GM21360 (cell line): ENCODE results near the gene HIRIP3.

ENCODE experiments used
- ATAC-seq: cut with Tn5 transposase; IDR thresholded peaks from one replicate; pipeline ENCODE4 v1.9.1; 2021; ENCODE audit warnings: mild to moderate bottlenecking, moderate library complexity; ENCODE audit not compliant: unreplicated experiment

Gene HIRIP3

DNA sequence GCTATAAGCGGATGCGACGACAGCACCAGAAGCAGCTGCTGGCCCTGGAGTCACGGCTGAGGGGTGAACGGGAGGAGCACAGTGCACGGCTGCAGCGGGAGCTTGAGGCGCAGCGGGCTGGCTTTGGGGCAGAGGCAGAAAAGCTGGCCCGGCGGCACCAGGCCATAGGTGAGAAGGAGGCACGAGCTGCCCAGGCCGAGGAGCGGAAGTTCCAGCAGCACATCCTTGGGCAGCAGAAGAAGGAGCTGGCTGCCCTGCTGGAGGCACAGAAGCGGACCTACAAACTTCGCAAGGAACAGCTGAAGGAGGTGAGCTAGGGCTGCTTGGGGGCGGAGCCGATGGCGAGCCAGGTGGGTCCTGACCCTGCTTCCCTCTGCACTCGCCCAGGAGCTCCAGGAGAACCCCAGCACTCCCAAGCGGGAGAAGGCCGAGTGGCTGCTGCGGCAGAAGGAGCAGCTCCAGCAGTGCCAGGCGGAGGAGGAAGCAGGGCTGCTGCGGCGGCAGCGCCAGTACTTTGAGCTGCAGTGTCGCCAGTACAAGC is 10.1 kb downstream of the HIRIP3 start:
- no peak for ATAC-seq

DNA sequence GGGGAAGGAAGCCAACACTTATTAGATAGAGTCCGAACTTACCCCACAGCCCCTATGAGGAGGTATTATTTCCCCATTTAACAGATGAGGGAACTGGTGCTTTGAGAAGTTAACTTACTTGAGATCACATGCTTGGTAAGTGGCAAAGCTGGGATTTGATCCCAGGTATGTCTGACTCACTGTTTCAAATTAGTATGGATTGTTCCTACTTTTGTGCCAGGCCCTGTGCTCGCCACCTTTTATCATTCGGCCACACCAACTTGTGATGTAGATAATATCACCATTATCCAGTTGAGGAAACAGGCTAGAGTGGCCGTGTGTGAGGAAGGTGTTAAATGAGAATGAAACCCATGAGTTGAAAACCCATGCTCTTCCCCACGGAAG is 10.7 kb downstream of the HIRIP3 start:
- no peak for ATAC-seq

DNA sequence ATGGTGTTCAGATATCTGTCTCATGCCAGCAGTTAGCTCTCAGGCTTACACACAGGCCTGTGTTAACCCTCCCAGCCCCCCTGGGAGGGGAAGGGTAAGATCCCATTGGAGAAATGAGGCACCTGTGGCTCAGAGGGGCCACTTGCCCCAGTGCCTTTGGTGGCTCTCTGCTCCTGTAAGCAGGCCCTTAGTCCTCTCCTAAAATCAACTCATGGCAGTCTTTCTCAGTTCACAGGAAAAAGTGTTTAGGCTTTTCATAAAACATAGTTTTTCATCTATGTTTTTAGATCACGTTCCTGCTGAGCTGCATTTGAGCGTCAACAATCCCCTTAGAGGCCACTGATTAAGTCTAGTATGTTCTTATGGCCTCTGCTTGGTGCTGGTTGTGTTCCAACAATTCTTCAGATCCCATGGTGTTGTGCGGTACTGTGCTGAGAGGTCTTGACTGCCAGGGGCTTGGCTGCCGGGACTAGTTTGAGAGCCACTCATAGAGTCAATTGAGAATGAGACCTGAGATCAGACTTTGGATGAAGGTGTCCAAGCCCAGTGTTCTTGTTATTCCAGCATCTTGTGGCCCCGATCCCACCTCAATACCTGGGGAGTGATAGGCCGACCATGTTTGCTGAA is 11.2 kb downstream of the HIRIP3 start:
- ATAC-seq: no peak

DNA sequence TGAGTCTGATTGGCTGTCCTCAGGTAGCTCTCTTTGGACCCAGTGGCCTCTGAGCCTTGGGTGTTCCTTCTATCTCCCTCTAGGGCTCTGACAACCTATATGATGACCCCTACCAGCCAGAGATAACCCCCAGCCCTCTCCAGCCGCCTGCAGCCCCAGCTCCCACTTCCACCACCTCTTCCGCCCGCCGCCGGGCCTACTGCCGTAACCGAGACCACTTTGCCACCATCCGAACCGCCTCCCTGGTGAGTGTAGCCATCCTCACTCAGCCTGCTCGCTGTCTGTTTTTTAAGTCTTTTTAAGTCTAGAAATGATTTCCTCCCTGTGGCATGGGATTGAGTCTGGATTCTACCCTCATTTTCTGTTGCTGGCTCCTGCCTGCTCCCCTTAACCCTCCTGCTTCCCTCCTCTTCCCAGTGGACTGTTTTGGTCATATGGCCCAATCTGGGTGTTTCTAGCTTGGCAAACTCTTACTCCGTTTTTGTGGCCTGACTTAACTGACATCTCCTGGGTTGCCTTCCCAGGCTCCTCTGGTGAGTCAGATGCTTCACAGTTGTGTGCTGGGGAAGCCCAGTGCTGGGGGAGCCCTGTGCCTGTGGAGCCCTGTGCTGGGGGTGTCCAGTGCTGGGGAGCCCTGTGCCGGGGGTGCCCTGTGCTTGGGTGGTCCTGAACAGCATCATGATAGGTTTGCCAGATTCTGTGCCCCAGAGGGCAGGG is 11.8 kb downstream of the HIRIP3 start:
- no peak for ATAC-seq

DNA sequence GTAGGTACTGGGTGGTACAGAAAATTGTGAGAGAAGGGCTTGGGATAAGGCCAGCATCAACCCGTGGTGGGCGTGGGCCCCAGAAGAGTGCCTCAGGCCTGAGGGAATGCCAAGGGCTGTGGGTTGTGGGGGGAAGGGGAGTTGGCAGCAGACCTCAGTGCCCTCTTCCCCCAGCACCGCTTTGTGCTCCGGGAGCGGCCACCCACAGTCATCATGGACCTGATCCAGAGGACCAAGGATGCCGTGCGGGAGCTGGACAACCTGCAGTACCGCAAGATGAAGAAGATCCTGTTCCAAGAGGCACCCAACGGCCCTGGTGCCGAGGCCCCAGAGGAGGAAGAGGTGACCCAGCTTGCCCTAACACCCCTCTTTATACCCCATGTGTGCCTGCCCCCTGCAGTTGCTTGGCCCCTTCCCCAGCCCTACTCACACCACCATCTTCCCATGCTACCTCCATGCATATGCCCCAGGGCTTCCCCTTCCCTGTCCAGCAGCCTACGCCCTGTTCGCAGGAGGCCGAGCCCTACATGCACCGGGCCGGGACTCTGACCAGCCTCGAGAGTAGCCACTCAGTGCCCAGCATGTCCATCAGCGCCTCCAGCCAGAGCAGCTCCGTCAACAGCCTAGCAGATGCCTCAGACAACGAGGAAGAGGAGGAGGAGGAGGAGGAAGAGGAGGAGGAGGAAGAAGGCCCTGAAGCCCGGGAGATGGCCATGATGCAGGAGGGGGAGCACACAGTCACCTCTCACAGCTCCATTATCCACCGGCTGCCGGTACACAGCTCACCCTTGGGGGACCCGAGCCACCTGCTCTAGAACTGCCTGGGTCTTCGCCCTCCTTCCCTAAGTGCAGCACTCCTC is 12.6 kb downstream of the HIRIP3 start:
- no peak for ATAC-seq

DNA sequence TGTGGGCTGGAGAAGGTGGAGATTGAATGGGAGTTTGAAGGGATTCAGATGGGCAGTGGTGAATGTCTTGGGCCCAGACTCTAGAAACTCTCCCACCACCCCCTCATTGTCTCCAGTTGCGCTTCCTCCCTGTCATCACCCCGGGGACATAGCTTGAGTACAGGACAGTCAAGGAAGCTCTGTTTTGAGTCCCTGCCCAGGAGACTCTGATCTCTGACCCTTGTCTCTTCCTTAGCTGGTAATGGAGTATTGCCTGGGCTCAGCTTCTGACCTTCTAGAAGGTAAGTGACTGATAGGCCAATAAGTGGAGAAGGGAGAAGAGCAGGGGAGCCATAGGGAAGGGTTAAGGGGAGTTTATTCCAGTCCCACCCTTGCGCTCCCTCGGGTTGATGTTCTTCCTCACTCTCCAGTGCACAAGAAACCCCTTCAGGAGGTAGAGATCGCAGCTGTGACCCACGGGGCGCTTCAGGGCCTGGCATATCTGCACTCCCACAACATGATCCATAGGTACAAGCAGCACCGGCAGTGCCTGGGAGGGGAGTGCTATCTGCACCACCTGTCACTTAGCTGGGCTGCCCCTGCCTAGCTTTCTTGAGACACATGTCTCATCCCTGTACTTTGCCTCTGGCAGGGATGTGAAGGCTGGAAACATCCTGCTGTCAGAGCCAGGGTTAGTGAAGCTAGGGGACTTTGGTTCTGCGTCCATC is 16.7 kb downstream of the HIRIP3 start:
- ATAC-seq: no peak

DNA sequence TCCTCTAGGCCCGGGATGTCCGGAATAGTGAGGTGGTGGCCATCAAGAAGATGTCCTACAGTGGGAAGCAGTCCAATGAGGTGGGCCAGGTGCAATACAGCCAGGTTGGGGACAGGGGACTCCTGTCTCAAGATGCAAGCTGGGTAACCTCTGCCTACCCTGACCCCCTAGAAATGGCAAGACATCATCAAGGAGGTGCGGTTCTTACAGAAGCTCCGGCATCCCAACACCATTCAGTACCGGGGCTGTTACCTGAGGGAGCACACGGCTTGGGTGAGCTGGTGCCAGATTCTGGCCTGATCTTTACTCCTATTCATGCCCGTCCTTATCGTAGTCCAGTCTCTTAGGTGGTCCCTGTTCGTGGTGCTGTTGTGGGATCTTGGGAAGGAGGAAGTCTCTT is 17.3 kb downstream of the HIRIP3 start:
- ATAC-seq: no peak

DNA sequence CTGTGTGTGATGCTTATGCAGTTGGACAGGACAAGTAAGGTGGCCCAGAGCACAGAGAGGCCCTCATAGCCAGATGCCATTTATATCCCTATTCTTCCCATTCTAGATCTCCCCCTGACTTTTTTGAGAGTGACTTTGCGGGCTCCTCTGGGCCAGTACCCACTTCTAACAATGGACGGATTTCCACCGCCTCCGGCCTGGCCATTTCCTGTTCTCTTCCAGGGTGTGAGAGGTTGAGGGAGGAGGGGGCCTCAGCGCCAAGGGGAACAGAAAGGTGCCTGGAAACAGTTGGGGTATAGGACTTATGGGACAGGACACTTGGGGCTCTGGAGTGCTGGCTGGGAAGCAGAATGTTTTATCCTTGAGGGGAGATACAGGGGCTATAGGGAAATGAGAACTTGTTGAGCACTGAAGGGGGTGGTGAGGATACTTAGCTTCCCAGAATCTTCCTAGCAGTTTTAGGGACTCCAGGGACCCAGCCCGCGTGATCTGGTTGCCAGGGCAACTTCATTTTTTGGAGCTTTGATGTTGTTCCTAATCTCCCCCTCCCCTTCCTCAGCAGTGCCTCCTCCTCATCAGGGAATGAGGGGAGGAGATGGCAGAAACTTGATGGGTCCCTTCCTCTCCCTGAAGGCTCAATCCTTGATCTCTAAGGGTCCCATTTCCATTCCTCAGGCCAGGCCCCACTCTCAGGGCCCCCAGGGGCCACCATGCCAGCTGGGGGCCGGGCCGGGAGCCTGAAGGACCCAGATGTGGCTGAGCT is 18.2 kb downstream of the HIRIP3 start:
- no peak for ATAC-seq

DNA sequence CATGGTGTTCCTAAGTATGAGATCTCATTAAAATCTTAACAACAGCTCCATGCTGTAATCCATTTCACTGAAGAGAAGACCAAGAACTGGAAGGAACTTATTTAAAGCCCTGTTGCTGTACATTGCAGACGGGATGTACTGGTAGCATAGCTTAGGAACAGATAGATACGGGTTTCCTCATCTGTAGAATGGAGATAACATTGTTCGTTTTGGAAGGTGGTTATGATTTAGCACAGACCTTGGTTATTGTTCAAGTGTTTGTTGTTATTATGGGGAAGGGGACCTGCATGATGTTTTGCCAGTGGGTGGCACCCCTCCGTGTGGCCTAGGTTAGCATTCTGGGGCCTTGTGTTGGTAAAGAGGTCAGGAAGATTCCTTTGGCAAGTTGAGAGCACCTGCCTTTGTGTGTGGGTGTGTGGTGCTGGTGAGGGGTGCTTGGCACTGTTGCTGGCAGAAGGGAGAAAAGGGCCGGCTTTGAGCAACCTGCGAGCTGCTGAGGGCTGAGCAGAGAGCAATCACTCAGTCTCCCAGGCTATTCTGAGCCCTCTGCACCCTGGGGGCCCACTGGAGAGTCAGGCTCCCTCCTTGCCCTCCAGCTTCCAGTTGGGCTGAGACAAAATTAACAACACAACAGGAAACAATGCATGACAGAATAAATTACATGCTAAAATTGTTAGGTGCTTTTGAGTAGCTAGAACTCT is 19.5 kb downstream of the HIRIP3 start:
- no peak for ATAC-seq

DNA sequence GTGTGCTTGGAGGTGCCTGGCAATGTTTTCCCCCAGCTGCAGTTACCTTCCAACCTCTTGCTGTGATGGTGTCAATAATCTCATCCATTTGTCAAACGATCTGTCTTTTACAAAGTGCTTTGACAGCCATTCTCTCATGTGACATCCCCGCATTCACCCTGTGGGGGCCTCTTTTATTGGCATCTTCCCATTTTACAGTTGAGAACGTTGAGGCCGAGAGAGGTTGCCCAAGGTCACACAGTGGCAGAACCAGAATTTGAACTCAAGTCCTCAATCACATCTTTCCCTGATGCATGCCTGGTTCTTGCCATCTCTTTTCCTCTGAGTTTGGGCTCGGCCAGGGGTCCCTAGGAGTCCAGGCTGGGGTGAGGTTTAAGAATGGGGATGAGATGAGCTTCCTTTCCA is 20.3 kb downstream of the HIRIP3 start:
- ATAC-seq: no peak

DNA sequence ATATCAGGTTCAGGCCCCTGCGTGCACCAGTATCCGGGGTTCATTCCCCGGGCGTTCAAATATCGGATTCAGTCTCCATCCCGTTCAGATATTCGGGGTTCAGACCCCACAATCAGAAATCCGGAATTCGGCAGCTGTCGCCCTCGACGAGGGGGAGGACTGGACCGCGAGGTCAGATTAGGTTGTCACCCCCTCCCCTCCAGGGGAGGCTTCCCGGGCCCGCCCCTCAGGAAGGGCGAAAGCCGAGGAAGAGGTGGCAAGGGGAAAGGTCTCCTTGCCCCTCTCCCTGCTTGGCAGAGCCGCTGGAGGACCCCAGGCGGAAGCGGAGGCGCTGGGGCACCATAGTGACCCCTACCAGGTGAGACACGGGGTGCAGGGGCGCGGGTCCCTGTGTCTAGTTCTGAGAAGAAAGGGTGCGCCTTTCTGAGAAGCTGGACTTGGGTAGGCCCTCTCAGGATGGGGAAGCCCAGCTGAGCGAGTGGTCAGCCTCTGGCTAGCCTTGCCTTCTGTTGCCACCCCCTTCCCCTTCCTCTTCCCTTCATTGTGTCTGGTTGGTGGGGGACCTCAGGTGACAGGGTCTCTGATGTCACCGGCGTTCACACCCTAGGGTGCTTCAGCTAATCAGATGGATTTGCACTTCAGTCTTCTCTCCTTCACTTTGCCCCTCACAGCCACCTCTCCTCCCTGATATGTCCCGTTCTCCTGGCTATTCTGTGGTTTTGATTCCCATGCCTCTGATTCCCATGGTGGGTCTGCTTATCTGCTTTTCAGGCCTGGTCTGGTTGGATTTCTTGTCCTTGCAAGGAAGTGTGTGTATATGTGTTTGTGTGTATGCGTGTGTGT is 20.9 kb downstream of the HIRIP3 start:
- ATAC-seq: peak; percentile 5

DNA sequence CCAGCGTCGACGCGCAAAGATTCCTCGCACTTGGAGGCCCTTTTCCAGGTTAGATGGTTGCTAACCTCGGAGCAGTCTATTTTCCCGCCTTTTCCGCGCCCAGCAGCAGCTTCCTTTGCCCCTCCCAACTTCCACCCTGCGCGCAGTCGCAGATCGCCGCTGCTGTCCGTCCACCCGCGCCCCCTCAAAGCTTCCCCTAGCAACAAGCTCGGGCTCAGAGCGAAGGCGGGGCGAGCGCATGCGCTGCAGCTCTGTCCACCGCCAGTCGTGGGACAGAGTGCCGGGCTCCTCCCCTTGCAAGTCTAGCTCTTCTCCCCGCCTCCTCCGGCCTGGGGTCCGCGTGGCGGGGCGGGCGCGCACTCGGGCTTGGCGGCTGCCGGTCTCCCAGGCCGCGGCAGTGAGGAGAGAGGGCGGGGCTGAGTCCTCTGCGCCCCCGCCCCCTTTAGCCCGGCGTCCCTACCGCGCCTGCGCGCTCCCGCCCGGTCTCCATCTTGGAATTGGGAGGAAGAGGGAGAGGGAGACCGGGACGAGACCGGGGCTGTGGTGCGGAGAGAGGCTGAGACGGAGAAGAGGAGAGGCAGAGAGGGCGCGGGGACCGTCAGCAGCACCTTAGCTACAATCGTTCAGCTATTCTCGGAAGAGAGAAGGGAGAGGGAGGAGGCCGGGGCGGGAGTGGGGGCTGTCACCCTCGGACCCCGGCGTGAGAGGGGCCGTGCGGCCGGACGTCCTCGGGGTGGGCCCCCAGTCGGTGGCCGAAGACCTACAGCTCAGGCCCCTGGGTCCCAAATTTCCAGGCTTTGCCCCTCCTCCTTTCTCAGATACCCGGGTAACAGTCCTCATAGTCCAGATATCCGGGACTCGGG is 21.8 kb downstream of the HIRIP3 start, which contains the start of gene TAOK2:
Gene TAOK2, plus strand, starts transcription at position 485 of the 863 bp plus-strand sequence. CDS start 3,905 bp downstream, outside the sequence.
- ATAC-seq: peak; percentile 87

DNA sequence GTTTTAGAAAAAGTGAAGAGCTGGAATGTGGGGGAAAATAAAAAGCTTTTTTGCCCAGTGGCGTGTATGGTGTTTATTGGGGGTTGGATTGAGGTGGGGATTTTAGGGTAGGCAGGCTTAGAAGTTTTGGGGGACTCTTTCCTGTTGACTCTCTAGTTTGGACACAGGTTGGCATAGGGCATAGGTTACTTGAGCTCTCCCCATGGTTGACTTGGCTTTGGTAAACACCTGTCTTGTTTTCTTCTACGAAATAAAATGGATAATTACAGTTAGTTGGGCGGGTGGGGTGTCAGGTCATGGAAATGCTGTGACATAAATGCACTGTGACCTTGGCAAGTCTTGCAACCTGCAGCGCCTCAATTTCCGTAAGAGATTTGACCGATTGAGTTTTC is 22.4 kb downstream of the HIRIP3 start:
- ATAC-seq: no peak

DNA sequence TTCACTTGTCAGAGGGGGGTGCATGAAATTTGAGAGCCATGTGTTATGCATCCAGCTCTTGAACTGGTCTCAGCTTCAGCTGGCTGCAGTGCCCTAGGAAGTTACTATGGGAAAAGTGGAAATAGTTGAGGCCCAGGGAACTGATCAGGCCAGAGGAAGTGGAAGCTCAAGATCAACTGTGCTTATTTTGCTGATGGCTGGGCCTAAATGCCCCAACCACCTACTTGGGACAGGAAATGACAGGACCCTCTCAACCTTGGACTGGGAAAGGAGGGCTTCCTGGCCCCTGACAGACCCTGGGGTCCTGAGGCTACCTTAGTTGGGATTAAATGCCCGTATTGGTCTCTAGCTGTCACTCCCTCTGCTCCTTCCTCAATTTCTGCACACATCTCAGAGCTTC is 22.9 kb downstream of the HIRIP3 start:
- no peak for ATAC-seq

DNA sequence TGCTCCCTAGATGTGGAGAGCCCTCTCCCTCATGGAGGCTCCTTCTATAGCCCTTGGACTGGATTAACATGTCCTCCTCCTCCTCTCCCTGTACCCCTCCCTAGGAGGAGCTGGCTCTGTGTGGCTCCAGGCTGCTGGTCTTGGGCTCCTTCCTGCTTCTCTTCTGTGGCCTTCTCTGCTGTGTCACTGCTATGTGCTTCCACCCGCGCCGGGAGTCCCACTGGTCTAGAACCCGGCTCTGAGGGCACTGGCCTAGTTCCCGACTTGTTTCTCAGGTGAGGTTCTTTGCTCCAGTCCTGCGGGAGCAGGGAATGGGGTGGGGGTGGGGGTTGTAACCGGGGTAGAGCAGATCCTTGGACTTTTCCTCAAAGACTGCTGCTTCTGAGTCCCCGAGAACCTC is 24.1 kb downstream of the HIRIP3 start:
- ATAC-seq: no peak

DNA sequence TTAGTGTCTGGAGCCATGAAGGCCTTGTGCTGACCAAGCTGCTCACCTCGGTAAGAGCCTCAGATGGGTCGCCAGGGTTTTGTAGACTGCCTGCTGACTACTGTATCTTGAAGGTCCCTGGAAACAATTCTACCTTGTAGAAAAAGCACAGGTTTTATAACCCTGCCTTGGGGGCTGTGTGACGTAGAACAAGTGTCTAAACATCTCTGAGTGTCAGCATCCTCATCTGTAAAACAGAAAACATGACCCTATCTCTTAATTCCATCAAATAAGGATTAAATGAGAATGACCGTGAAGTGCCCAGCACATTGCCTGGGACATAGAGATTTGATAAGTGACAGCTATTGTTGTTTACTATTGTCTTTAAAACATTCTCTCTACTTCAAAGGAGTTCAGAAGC is 27.2 kb downstream of the HIRIP3 start:
- no peak for ATAC-seq

DNA sequence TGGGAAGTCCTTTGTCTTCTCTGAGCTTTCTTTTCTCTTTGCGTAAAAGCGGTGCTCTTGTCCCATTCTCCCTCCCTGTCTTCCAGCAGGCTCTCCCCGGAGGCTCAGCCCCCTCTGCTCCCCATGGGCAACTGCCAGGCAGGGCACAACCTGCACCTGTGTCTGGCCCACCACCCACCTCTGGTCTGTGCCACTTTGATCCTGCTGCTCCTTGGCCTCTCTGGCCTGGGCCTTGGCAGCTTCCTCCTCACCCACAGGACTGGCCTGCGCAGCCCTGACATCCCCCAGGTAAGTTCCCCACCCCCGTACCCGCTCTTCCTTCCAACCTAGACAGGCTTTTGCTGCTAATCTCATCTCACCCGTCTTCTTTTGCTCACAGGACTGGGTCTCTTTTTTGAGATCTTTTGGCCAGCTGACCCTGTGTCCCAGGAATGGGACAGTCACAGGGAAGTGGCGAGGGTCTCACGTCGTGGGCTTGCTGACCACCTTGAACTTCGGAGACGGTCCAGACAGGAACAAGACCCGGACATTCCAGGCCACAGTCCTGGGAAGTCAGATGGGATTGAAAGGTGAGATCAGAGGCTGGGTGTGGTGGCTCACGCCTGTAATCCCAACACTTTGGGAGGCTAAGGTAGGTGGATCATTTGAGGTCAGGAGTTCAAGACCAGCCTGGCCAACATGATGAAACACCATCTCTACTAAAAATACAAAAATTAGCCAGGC is 32.2 kb downstream of the HIRIP3 start:
- no peak for ATAC-seq
